GM12892 (cell line): ENCODE data around the gene PAX7.

ENCODE experiments used
- POLR2A ChIP-seq: IDR thresholded peaks from 2 replicates; pipeline ENCODE4 v1.6.1; 2011; ENCODE audit warnings: low read depth, low read length, control low read depth
- POLR2AphosphoS5 ChIP-seq: IDR thresholded peaks from 2 replicates; pipeline ENCODE4 v1.6.1; 2011; ENCODE audit warnings: low read depth, low read length, control low read depth
- TAF1 ChIP-seq: IDR thresholded peaks from 2 replicates; pipeline ENCODE4 v1.6.1; 2011; ENCODE audit warnings: low read depth, mild to moderate bottlenecking, control low read depth, low read length, borderline replicate concordance

DNA sequence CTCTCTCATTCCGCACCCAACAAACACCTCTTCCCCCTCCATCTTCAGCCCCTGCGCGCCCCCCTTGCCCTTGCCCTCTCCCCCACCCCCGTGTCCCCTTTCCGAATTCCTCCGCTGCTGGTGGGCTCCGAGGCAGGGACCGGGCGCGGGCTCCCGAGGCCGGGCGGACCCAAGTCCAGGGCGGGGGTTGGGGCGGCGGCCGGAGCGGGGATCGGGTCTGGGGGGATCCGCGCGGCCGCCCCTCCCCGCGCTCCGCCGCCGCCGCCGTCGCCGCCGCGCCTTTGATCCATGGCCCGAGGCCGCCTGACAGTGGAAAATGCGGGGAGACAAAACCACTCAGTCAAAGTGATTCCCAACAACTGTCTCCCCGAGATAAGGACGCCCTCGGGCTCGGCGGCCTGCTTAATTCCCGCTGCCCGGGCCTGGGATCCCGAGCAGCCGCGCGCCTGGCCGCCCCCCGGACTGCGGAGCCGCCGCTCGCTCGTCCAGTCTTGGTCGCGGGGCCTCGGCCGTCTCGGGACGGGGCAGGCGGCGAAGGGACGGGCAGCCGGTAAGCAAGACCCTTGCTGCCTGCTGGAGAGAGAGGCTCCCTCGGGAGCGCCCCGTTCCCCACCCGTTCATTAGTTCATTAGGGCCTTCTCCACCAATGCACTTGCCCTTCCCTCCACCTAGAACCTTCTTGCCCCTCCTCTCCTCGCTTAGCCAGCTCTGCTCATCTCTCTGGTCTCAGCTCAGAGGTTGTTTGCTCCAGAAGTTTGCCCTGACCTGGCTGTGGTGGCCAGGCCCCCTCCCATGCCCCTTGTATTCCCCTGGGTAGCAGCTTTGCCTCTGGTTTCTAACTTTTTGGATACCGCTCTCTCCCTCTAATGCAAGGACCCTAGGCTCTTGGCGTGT, 86.4 kb downstream of the PAX7 start:
- TF ChIP-seq POLR2A = no peak
- TF ChIP-seq POLR2AphosphoS5 = no peak
- TF ChIP-seq TAF1 = no peak
